HEK293 (cell line): ENCODE measurements around the gene IMMP1L.

Experiments
- CTCF ChIA-PET: fragments of 350-600 bp; formaldehyde crosslinking; extraction: SDS; loops from one replicate; lab custom pipeline; 2021; ENCODE audit warnings: antibody characterized with exemption; lab: Yijun Ruan, JAX
- POLR2A ChIA-PET: fragments of 300-600 bp; formaldehyde crosslinking; extraction: SDS; loops from one replicate; lab custom pipeline; 2020; ENCODE audit warnings: antibody characterized with exemption, inconsistent platforms; lab: Yijun Ruan, JAX
- H3K27ac ChIP-seq: fragments of 200-500 bp; sonication (Bioruptor generic); 2 replicates; pipeline ENCODE4 v1.5.1; 2014; ENCODE audit warnings: low read depth, low read length, control low read depth, inconsistent platforms; ENCODE audit errors: extremely low read depth
- H3K36me3 ChIP-seq, 2 experiments: fragments of 200-500 bp in 1 of 2; sonication (Bioruptor generic) in 1 of 2; 1 replicate in 1 of 2; 2 replicates in 1 of 2; pipeline ENCODE4 v1.5.1; 2014 to 2017; ENCODE audit warnings: inconsistent platforms in 2 of 2, low read length in 2 of 2; ENCODE audit not compliant: control insufficient read depth in 2 of 2, insufficient read depth in 1 of 2
- H3K4me1 ChIP-seq: fragments of 200-500 bp; sonication (Bioruptor generic); 2 replicates; pipeline ENCODE4 v1.5.1; 2014; ENCODE audit warnings: mild to moderate bottlenecking, low read length, inconsistent platforms; ENCODE audit not compliant: control insufficient read depth, insufficient read depth
- H3K4me3 ChIP-seq: 2 replicates; pipeline ENCODE4 v1.5.1; 2011; ENCODE audit warnings: low read depth, mild to moderate bottlenecking, control low read depth, low read length, moderate library complexity
- H3K9me3 ChIP-seq: fragments of 200-500 bp; sonication (Bioruptor generic); 2 replicates; pipeline ENCODE4 v1.5.1; 2014; ENCODE audit warnings: low read depth, low read length, inconsistent platforms; ENCODE audit not compliant: control insufficient read depth, insufficient read depth
- FEZF1 ChIP-seq: fragments of 450-650 bp; formaldehyde crosslinking; IDR thresholded peaks from 2 replicates; pipeline ENCODE4 v1.5.1; 2016; ENCODE audit warnings: missing biosample characterization, missing genetic modification characterization
- RBAK ChIP-seq: fragments of 450-650 bp; formaldehyde crosslinking; IDR thresholded peaks from 2 replicates; pipeline ENCODE4 v1.5.1; 2016; ENCODE audit warnings: missing biosample characterization, missing genetic modification characterization
- YY2 ChIP-seq: fragments of 450-650 bp; formaldehyde crosslinking; IDR thresholded peaks from 2 replicates; pipeline ENCODE4 v1.5.1; 2016; ENCODE audit warnings: missing biosample characterization, missing genetic modification characterization
- ZNF10 ChIP-seq: fragments of 450-650 bp; formaldehyde crosslinking; IDR thresholded peaks from 2 replicates; pipeline ENCODE4 v1.5.1; 2017; ENCODE audit warnings: missing biosample characterization, missing genetic modification characterization
- ZNF114 ChIP-seq: fragments of 450-650 bp; formaldehyde crosslinking; IDR thresholded peaks from 2 replicates; pipeline ENCODE4 v1.5.0; 2017; ENCODE audit warnings: missing biosample characterization, missing genetic modification characterization
- ZNF133 ChIP-seq: fragments of 450-650 bp; formaldehyde crosslinking; IDR thresholded peaks from 2 replicates; pipeline ENCODE4 v1.5.1; 2016; ENCODE audit warnings: missing biosample characterization, missing genetic modification characterization
- ZNF19 ChIP-seq: fragments of 450-650 bp; formaldehyde crosslinking; IDR thresholded peaks from 2 replicates; pipeline ENCODE4; 2016; ENCODE audit warnings: missing biosample characterization, missing genetic modification characterization, low read depth
- ZNF202 ChIP-seq: fragments of 450-650 bp; formaldehyde crosslinking; IDR thresholded peaks from 2 replicates; pipeline ENCODE4 v1.5.1; 2016; ENCODE audit warnings: missing biosample characterization, missing genetic modification characterization, borderline replicate concordance
- ZNF23 ChIP-seq: fragments of 450-650 bp; formaldehyde crosslinking; IDR thresholded peaks from 2 replicates; pipeline ENCODE4 v1.5.1; 2016; ENCODE audit warnings: missing biosample characterization, missing genetic modification characterization, borderline replicate concordance
- ZNF239 ChIP-seq: fragments of 450-650 bp; formaldehyde crosslinking; IDR thresholded peaks from 2 replicates; pipeline ENCODE4 v1.5.1; 2016; ENCODE audit warnings: missing biosample characterization, missing genetic modification characterization
- ZNF394 ChIP-seq: fragments of 450-650 bp; formaldehyde crosslinking; IDR thresholded peaks from 2 replicates; pipeline ENCODE4 v1.5.1; 2016; ENCODE audit warnings: missing biosample characterization, missing genetic modification characterization, mild to moderate bottlenecking, moderate library complexity, borderline replicate concordance
- ZNF596 ChIP-seq: fragments of 450-650 bp; IDR thresholded peaks from 2 replicates; pipeline ENCODE4 v1.5.0; 2018; ENCODE audit warnings: missing biosample characterization, mild to moderate bottlenecking, missing genetic modification characterization, moderate library complexity
- ZNF621 ChIP-seq: fragments of 450-650 bp; formaldehyde crosslinking; IDR thresholded peaks from 2 replicates; pipeline ENCODE4 v1.5.1; 2017; ENCODE audit warnings: missing biosample characterization, missing genetic modification characterization
- ZNF830 ChIP-seq: fragments of 450-650 bp; IDR thresholded peaks from 2 replicates; pipeline ENCODE4 v1.5.0; 2018; ENCODE audit warnings: missing biosample characterization, missing genetic modification characterization, low read depth, mild to moderate bottlenecking, moderate library complexity
- TF ChIP-seq, protein P1 (sequence below): fragments of 450-650 bp; IDR thresholded peaks from 2 replicates; pipeline ENCODE4 v1.5.1; 2018; ENCODE audit warnings: missing biosample characterization, mild to moderate bottlenecking, missing genetic modification characterization
- TF ChIP-seq, protein P2 (sequence below): fragments of 450-650 bp; formaldehyde crosslinking; IDR thresholded peaks from 2 replicates; pipeline ENCODE4 v1.5.1; 2017; ENCODE audit warnings: missing biosample characterization, mild to moderate bottlenecking, missing genetic modification characterization, moderate library complexity

IMMP1L gene

GRCh38 chr11:31464436-31464835, 45.0 kb downstream of the IMMP1L start (continued):
- TF ChIP-seq ZNF133 (tag by site-specific recombination) (no peak), RBAK (no peak)

DNA sequence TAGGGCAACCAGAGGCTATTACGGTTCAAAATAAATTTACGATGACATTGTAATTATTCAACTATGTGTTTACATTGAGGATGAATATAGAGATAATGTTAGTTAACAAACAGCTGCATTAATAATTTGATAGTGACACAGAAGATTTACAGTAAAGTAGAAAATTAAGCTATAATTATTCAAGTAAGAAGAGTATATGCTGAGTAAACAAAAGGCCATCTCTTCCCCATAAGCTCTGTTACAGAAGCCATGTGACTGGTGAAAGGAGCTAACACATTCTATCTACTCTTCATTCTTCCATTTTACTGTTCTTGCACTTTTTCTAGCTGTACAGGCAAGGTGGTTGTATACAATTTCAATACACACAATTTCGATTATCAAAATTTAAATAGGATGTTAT, 54.2 kb downstream of the IMMP1L start:
- ChIA-PET POLR2A (no interaction called here), CTCF (no interaction called here)
- no peak overlapping the region for H3K4me3 ChIP-seq
- no peak overlapping the region for H3K27ac ChIP-seq
- peaks cover 0 to 7% of the 10 kb centered on the region in 2 experiments; a peak in 2 of 3 replicates for H3K36me3 ChIP-seq
- H3K9me3 ChIP-seq, result no peaks in the 10 kb centered on the region
- H3K4me1 ChIP-seq, result no peaks in the 10 kb centered on the region
- TF ChIP-seq, protein P1, sequence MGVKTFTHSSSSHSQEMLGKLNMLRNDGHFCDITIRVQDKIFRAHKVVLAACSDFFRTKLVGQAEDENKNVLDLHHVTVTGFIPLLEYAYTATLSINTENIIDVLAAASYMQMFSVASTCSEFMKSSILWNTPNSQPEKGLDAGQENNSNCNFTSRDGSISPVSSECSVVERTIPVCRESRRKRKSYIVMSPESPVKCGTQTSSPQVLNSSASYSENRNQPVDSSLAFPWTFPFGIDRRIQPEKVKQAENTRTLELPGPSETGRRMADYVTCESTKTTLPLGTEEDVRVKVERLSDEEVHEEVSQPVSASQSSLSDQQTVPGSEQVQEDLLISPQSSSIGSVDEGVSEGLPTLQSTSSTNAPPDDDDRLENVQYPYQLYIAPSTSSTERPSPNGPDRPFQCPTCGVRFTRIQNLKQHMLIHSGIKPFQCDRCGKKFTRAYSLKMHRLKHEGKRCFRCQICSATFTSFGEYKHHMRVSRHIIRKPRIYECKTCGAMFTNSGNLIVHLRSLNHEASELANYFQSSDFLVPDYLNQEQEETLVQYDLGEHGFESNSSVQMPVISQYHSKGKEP (tag by site-specific recombination), result no peak
- TF ChIP-seq, all 188 proteins: peak for 0

DNA sequence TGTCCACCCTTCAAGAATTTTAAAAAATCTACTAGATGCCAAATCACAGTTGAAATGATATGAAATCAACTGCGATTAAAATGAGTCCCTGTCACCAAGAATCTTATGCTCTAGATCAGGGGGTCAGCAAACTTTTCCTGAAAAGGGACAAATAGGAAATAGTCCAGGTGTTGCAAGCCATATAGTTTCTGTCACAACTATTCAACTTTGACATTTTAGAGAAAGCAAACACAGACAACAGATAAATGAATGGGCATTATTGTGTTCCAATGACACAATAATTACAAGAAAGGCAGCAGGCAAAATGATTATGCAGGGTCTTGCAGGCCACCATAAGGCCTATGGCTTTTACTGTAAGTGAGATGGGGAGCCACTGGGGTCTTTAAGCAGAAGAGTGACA, 58.6 kb downstream of the IMMP1L start:
- CTCF ChIA-PET, result no interaction called here
- no peak for TF ChIP-seq ZNF23 (tag by site-specific recombination)
- no peak for TF ChIP-seq ZNF10 (tag by site-specific recombination)
- no peak for TF ChIP-seq ZNF114 (tag by site-specific recombination)
- no peak for TF ChIP-seq YY2
- TF ChIP-seq ZNF394 (tag by site-specific recombination), result no peak
- no peak for TF ChIP-seq ZNF19 (tag by site-specific recombination)
- TF ChIP-seq ZNF830 (tag by site-specific recombination), result no peak
- TF ChIP-seq FEZF1, result no peak
- no peak for TF ChIP-seq ZNF239 (tag by site-specific recombination)
- TF ChIP-seq, protein P2, sequence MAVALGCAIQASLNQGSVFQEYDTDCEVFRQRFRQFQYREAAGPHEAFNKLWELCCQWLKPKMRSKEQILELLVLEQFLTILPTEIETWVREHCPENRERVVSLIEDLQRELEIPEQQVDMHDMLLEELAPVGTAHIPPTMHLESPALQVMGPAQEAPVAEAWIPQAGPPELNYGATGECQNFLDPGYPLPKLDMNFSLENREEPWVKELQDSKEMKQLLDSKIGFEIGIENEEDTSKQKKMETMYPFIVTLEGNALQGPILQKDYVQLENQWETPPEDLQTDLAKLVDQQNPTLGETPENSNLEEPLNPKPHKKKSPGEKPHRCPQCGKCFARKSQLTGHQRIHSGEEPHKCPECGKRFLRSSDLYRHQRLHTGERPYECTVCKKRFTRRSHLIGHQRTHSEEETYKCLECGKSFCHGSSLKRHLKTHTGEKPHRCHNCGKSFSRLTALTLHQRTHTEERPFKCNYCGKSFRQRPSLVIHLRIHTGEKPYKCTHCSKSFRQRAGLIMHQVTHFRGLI (tag by site-specific recombination), result no peak
- no peak for TF ChIP-seq ZNF202 (tag by site-specific recombination)

DNA sequence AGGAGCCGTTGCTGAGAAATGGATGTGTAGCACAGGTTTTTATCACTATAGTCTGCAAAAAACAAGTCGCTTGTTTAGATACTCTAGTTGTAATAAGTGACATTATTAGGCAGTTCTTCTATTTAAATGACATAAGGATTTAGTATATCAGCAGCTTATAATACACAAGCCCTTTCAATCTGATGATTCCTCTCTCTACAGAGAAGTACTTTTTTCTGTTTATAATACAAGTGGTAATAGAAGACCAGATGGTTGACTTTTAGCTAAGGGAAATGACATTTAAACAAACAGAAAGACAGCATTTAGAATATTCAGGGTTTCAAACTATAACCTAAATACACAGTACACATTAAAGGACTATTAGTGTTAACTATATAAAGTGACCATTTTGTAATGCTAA, 60.4 kb downstream of the IMMP1L start:
- H3K27ac ChIP-seq, result no peak overlapping the region
- no peaks in the 10 kb centered on the region for H3K9me3 ChIP-seq
- POLR2A ChIA-PET, result no interaction called here
- CTCF ChIA-PET, result interaction anchor here (0.5 kb wide), 1 partner anchor 1570 kb away, joined by 3 read pairs; no protein-coding TSS in a partner anchor
- H3K36me3 ChIP-seq, result peaks cover 0 to 13% of the 10 kb centered on the region in 2 experiments; a peak in 2 of 3 replicates
- no peaks in the 10 kb centered on the region for H3K4me1 ChIP-seq
- H3K4me3 ChIP-seq, result no peak overlapping the region
- TF ChIP-seq ZNF596 (tag by site-specific recombination) (no peak), ZNF621 (tag by site-specific recombination) (no peak)

More for the DNA sequence above, 58.6 kb downstream of the IMMP1L start:
- no peaks in the 10 kb centered on the region for H3K9me3 ChIP-seq
- no peaks in the 10 kb centered on the region for H3K4me1 ChIP-seq
- H3K36me3 ChIP-seq, result peaks cover 0 to 13% of the 10 kb centered on the region in 2 experiments; a peak in 2 of 3 replicates
- POLR2A ChIA-PET, result no interaction called here
- H3K27ac ChIP-seq, result no peak overlapping the region
- H3K4me3 ChIP-seq, result no peak overlapping the region
